CD4-positive, alpha-beta T cell (primary cell): Measurements from ENCODE around the gene ACCS. TPM values are rescaled to one million over a fixed set of nuclear protein-coding genes. Genes with fewer than 3 reads are reported as not detected.

Source experiments
- ATAC-seq: fragments of 200-7000 bp; cut with Tn5 transposase; one replicate; pipeline ENCODE4 v1.10.0; 2022; ENCODE audit warnings: mild to moderate bottlenecking; ENCODE audit not compliant: poor library complexity
- CTCF ChIA-PET: fragments of 350-600 bp; sonication (Branson Sonifier 250); formaldehyde crosslinking; loops from one replicate; lab custom pipeline; 2021; ENCODE audit warnings: antibody characterized with exemption, inconsistent platforms; lab: Charles Lee
- POLR2A ChIA-PET: fragments of 350-600 bp; sonication (Branson Sonifier 250); formaldehyde crosslinking; loops from one replicate; lab custom pipeline; 2021; ENCODE audit warnings: antibody characterized with exemption, inconsistent platforms; lab: Charles Lee
- DNase-seq, 14 experiments: peaks; one replicate each; pipeline ENCODE4 v3.0.0-alpha.2; 2013 to 2020; ENCODE audit warnings: mixed read lengths in 2 of 14
- H3K27ac ChIP-seq, 2 donors: one replicate each; pipeline versions ENCODE4 v1.5.1 to v1.7.0; 2013; ENCODE audit warnings: low read length in 2 of 2, low read depth in 1 of 2, mild to moderate bottlenecking in 1 of 2
- H3K27me3 ChIP-seq, 2 experiments: 1 replicate in 1 of 2; 2 replicates in 1 of 2; pipeline versions ENCODE4 v1.6.1 to v1.7.0; 2013; ENCODE audit warnings: low read length in 2 of 2, control low read depth in 1 of 2, mild to moderate bottlenecking in 1 of 2, moderate library complexity in 1 of 2; ENCODE audit not compliant: insufficient read depth in 2 of 2, control insufficient read depth in 1 of 2
- H3K36me3 ChIP-seq: one replicate; pipeline ENCODE4 v1.6.1; 2013; ENCODE audit warnings: low read length, control low read depth; ENCODE audit not compliant: insufficient read depth
- H3K4me1 ChIP-seq: one replicate; pipeline ENCODE4 v1.6.1; 2013; ENCODE audit warnings: low read length, control low read depth; ENCODE audit not compliant: insufficient read depth
- H3K4me3 ChIP-seq: one replicate; pipeline ENCODE4 v1.5.1; 2013; ENCODE audit warnings: mild to moderate bottlenecking, low read length, moderate library complexity
- H3K9me3 ChIP-seq, 2 experiments: 1 replicate in 1 of 2; 2 replicates in 1 of 2; pipeline versions ENCODE4 v1.6.1 to v1.7.0; 2013; ENCODE audit warnings: low read length in 2 of 2, mild to moderate bottlenecking in 2 of 2, control low read depth in 1 of 2, moderate library complexity in 1 of 2; ENCODE audit not compliant: control insufficient read depth in 1 of 2, insufficient read depth in 1 of 2
- H3K27ac Mint-ChIP-seq: one replicate; pipeline ENCODE4 v1.8.0; 2020; ENCODE audit warnings: mixed read lengths
- H3K27me3 Mint-ChIP-seq: one replicate; pipeline ENCODE4 v1.8.0; 2021; ENCODE audit warnings: mixed read lengths
- H3K36me3 Mint-ChIP-seq: one replicate; pipeline ENCODE4 v1.8.0; 2021; ENCODE audit warnings: low read depth, mixed read lengths
- H3K4me1 Mint-ChIP-seq: one replicate; pipeline ENCODE4 v1.8.0; 2021; ENCODE audit warnings: low read depth, mixed read lengths
- H3K4me3 Mint-ChIP-seq: one replicate; pipeline ENCODE4 v1.8.0; 2020; ENCODE audit warnings: mild to moderate bottlenecking, mixed read lengths
- H3K9me3 Mint-ChIP-seq: one replicate; pipeline ENCODE4 v1.8.0; 2020; ENCODE audit warnings: mixed read lengths
- CTCF ChIP-seq: fragments of 200-600 bp; IDR thresholded peaks from one replicate; pipeline ENCODE4 v1.8.0; 2022; ENCODE audit warnings: antibody characterized with exemption, mild to moderate bottlenecking
- intact Hi-C, 2 experiments: fragments of 100-400 bp; cut with DNase I in 1 of 2; cut with micrococcal nuclease in 1 of 2; formaldehyde crosslinking; loops; one replicate each; pipeline versions ENCODE4 v1.15.1 to v1.9.0; 2023 to 2025; cut with DNase I, micrococcal nuclease
- total RNA-seq, 174 experiments: library from RNA in 2 of 174; stranded (reverse) in 2 of 174; gene quantifications; one replicate each; pipeline ENCODE4 v1.2.3 and lab custom pipeline; 2021 to 2026

The ACCS gene
- total RNA-seq, 2 experiments from 2014 or later: 17.7 to 18.7 TPM

GRCh38 chr11:44125598-44125997 lies 59.5 kb downstream of the ACCS start:
- DNase-seq: no peak
- CTCF ChIA-PET: interaction anchor here (1.1 to 1.8 kb wide), 3 partner anchors 10 to 786 kb away, joined by 3 to 5 read pairs (median 4); no protein-coding TSS in a partner anchor
- no peak overlapping the region for H3K4me3 ChIP-seq
- no peaks in the 10 kb centered on the region for H3K4me1 ChIP-seq
- H3K27me3 Mint-ChIP-seq: no peaks in the 10 kb centered on the region
- no peak for ATAC-seq
- H3K9me3 ChIP-seq: no peaks in the 10 kb centered on the region
- POLR2A ChIA-PET: no interaction called here
- intact Hi-C loops: no loop called here
- no peak for TF ChIP-seq CTCF
- no peak overlapping the region for H3K27ac ChIP-seq
- no peaks in the 10 kb centered on the region for H3K9me3 Mint-ChIP-seq
- peaks cover 94% of the 10 kb centered on the region for H3K36me3 Mint-ChIP-seq
- no peaks in the 10 kb centered on the region for H3K27me3 ChIP-seq
- H3K4me3 Mint-ChIP-seq: no peak overlapping the region
- H3K27ac Mint-ChIP-seq: no peak overlapping the region
- H3K4me1 Mint-ChIP-seq: no peaks in the 10 kb centered on the region
- H3K36me3 ChIP-seq: peaks cover 77% of the 10 kb centered on the region

- no peaks in the 10 kb centered on the region for H3K27me3 ChIP-seq
- no peak overlapping the region for H3K4me3 Mint-ChIP-seq
- H3K4me1 ChIP-seq: no peaks in the 10 kb centered on the region
- H3K9me3 Mint-ChIP-seq: no peaks in the 10 kb centered on the region
- no peak overlapping the region for H3K4me3 ChIP-seq
- DNase-seq (no peak), ATAC-seq (no peak)
- H3K9me3 ChIP-seq: no peaks in the 10 kb centered on the region
- peaks cover 94% of the 10 kb centered on the region for H3K36me3 Mint-ChIP-seq
- H3K27ac Mint-ChIP-seq: no peak overlapping the region
- ChIA-PET POLR2A (no interaction called here), CTCF (interaction anchor here (1.1 to 1.8 kb wide), 3 partner anchors 10 to 785 kb away, joined by 3 to 5 read pairs (median 4); no protein-coding TSS in a partner anchor)
- no peak overlapping the region for H3K27ac ChIP-seq
- H3K36me3 ChIP-seq: peaks cover 84% of the 10 kb centered on the region
- intact Hi-C loops: no loop called here
- H3K27me3 Mint-ChIP-seq: no peaks in the 10 kb centered on the region
- TF ChIP-seq CTCF: no peak
- no peaks in the 10 kb centered on the region for H3K4me1 Mint-ChIP-seq
Observed at GRCh38 chr11:44126304-44126703, 60.2 kb downstream of the ACCS start.

GRCh38 chr11:44127130-44127529 lies 61.1 kb downstream of the ACCS start:
- Mint-ChIP-seq H3K27me3 (no peaks in the 10 kb centered on the region), H3K4me1 (no peaks in the 10 kb centered on the region), H3K4me3 (no peak overlapping the region), H3K36me3 (peaks cover 93% of the 10 kb centered on the region), H3K9me3 (no peaks in the 10 kb centered on the region), H3K27ac (no peak overlapping the region)
- DNase-seq (no peak), ATAC-seq (no peak)
- POLR2A ChIA-PET: no interaction called here
- intact Hi-C loops: no loop called here
- Histone ChIP-seq H3K36me3 (peaks cover 86% of the 10 kb centered on the region), H3K9me3 (no peaks in the 10 kb centered on the region), H3K4me1 (no peaks in the 10 kb centered on the region), H3K27me3 (no peaks in the 10 kb centered on the region), H3K4me3 (no peak overlapping the region), H3K27ac (no peak overlapping the region)
- TF ChIP-seq CTCF: no peak
- CTCF ChIA-PET: interaction anchor here (1.7 kb wide), 1 partner anchor 784 kb away, joined by 3 read pairs; no protein-coding TSS in a partner anchor
